ENCODE results near the gene FBXO41. TPM values are rescaled to one million over a fixed set of nuclear protein-coding genes. Genes with fewer than 3 reads are reported as not detected.
A peak's percentile ranks its signal among the peaks of the same experiment; 100 is the strongest.

The FBXO41 gene
- total RNA-seq, 1 experiment from 2014 or later = 6.5 TPM

GRCh38 chr2:73233932-73234832 is 50.1 kb downstream of the FBXO41 start, which contains the start of gene CCT7:
TSS of gene CCT7 (plus strand) at chr2:73234308. CDS start at chr2:73234379, 71 bp downstream.
- ChIA-PET CTCF (no interaction called here), POLR2A (interaction anchor here (0.7 kb wide), 1 partner anchor 21 kb away, joined by 4 read pairs; no protein-coding TSS in a partner anchor)
- Histone ChIP-seq H3K9me3 (ENCODE audit: control insufficient read depth, insufficient read depth, low read depth, low read length) (no peaks in the 10 kb centered on the region), H3K4me1 (ENCODE audit: control insufficient read depth, insufficient read depth, low read length) (peaks cover 29% of the 10 kb centered on the region), H3K27me3 (ENCODE audit: control insufficient read depth, insufficient read depth, low read length) (no peaks in the 10 kb centered on the region), H3K27ac (ENCODE audit: low read length) (peak within 1 kb of the TSS; percentile 97), H3K4me3 (ENCODE audit: low read depth in 2 of 2, low read length in 2 of 2) (peak within 1 kb of the TSS; percentile 72 to 88), H3K36me3 (ENCODE audit: control insufficient read depth, insufficient read depth, low read length) (peaks cover 13% of the 10 kb centered on the region)
- DNase-seq (ENCODE audit: low read depth, low spot score) (peak; percentile 55), ATAC-seq (peak; percentile 81)
- in situ Hi-C loops (cut with HindIII; ENCODE audit: low pct_unique_long_range_greater_than_20kb, low sequenced_read_pairs) (loop anchor here (10.0 kb wide), 1 partner anchor 61 kb away; the partner anchor contains the start of gene EGR4), intact Hi-C loops (cut with micrococcal nuclease; ENCODE audit: unreplicated experiment) (no loop called here)
- TF ChIP-seq, protein P1, sequence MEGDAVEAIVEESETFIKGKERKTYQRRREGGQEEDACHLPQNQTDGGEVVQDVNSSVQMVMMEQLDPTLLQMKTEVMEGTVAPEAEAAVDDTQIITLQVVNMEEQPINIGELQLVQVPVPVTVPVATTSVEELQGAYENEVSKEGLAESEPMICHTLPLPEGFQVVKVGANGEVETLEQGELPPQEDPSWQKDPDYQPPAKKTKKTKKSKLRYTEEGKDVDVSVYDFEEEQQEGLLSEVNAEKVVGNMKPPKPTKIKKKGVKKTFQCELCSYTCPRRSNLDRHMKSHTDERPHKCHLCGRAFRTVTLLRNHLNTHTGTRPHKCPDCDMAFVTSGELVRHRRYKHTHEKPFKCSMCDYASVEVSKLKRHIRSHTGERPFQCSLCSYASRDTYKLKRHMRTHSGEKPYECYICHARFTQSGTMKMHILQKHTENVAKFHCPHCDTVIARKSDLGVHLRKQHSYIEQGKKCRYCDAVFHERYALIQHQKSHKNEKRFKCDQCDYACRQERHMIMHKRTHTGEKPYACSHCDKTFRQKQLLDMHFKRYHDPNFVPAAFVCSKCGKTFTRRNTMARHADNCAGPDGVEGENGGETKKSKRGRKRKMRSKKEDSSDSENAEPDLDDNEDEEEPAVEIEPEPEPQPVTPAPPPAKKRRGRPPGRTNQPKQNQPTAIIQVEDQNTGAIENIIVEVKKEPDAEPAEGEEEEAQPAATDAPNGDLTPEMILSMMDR (IDR thresholded peaks at IDR 0.05) = no peak
- TF ChIP-seq REST (IDR thresholded peaks at IDR 0.05; ENCODE audit: insufficient read depth in 1 of 2, low read depth in 2 of 2, low read length in 1 of 2) (no peak), TCF7L2 (IDR thresholded peaks at IDR 0.05; ENCODE audit: low read depth, low read length) (no peak), SIN3A (IDR thresholded peaks at IDR 0.05; ENCODE audit: borderline replicate concordance, insufficient read depth, low read depth, low read length) (peak; percentile 90; the same call in 1 of the 2 replicates), POLR2AphosphoS5 (IDR thresholded peaks at IDR 0.05; ENCODE audit: low read depth, low read length) (peak; percentile 96)
- BruUV-seq (replicated peaks) = TSS peak; percentile 87

DNA sequence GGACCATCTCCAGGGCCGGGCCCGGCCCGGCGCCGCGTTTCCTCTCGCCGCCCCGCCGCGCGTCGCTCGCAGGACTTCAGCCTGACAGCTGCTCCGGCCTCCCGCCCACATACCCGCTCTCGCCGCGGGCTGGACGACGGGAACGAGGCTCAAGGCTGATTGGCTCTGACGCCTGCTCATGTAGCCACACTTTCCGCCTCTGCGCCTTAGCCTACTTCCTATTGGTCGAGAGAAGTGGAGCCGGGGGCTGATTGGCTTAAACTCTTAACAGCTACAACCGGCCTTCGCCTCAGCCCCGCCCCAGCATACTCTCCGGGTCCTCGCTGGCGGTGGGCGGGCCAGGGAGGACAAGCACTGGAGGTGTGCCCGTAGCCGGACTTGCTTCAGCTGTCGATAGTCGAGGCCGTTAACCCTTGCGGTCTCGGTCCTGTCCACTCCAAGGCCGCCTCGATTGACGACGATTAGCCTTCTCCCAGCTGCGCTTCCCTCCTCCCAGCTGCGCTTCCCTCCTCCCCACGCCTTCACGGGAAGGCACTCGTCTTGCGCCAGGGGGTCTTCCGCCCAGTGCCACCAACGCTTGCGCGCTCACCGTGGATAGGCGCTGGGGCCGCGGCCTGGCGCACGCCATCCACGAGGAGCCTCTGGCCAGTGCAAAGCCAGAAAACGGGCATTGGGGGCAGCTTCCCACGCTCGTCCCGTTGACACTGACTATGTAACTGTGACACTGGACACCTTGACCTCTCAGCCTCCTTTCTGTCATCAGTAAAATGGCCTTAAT is 50.9 kb downstream of the FBXO41 start, which contains the start of gene PRADC1:
Gene PRADC1, minus strand, starts transcription at position 86 of the 778 bp plus-strand sequence. Its CDS starts 79 bp downstream, at position 7.
- POLR2A ChIA-PET = interaction anchor here (0.7 to 1.1 kb wide), 4 partner anchors 20 to 119 kb away, joined by 4 to 10 read pairs (median 4); no protein-coding TSS in a partner anchor
- in situ Hi-C loops (cut with HindIII; ENCODE audit: low pct_unique_long_range_greater_than_20kb, low sequenced_read_pairs) (loop anchor here (10.0 kb wide), 1 partner anchor 61 kb away; the partner anchor contains the start of gene EGR4), intact Hi-C loops (cut with micrococcal nuclease; ENCODE audit: unreplicated experiment) (no loop called here)
- peaks cover 27% of the 10 kb centered on the region for H3K4me1 ChIP-seq (ENCODE audit: control insufficient read depth, insufficient read depth, low read length)
- H3K4me3 ChIP-seq (ENCODE audit: low read depth in 2 of 2, low read length in 2 of 2) = peak within 1 kb of the TSS; percentile 72 to 88
- no TSS peak for BruUV-seq (replicated peaks)
- H3K27me3 ChIP-seq (ENCODE audit: control insufficient read depth, insufficient read depth, low read length) = no peaks in the 10 kb centered on the region
- CTCF ChIA-PET = interaction anchor here (0.6 to 1.9 kb wide), 2 partner anchors 20 to 70 kb away, joined by 8 to 14 read pairs; no protein-coding TSS in a partner anchor
- TF ChIP-seq, protein P1 (IDR thresholded peaks at IDR 0.05) = no peak
- TF ChIP-seq POLR2AphosphoS5 (IDR thresholded peaks at IDR 0.05; ENCODE audit: low read depth, low read length) = peak; percentile 13; the same call in 1 of the 2 replicates
- peak; percentile 94 for ATAC-seq
- no peaks in the 10 kb centered on the region for H3K9me3 ChIP-seq (ENCODE audit: control insufficient read depth, insufficient read depth, low read depth, low read length)
- H3K27ac ChIP-seq (ENCODE audit: low read length) = peak within 1 kb of the TSS; percentile 97
- H3K36me3 ChIP-seq (ENCODE audit: control insufficient read depth, insufficient read depth, low read length) = peaks cover 10% of the 10 kb centered on the region; the same call in 1 of the 2 replicates
- DNase-seq (ENCODE audit: low read depth, low spot score) = peak; percentile 98
